ENCODE data around the gene MLPH.
A peak's percentile ranks its signal among the peaks of the same experiment; 100 is the strongest.

Gene MLPH

GRCh38 chr2:237472909-237473877 lies 13.9 kb upstream of the MLPH start:
- no peak overlapping the region for H3K4me3 ChIP-seq (replicated peaks; ENCODE audit: low read depth, low read length)
- DNase-seq (ENCODE audit: low read depth) = no peak
- no peak for TF ChIP-seq CTCF (IDR thresholded peaks at IDR 0.05; ENCODE audit: low read length, missing control alignments)

DNA sequence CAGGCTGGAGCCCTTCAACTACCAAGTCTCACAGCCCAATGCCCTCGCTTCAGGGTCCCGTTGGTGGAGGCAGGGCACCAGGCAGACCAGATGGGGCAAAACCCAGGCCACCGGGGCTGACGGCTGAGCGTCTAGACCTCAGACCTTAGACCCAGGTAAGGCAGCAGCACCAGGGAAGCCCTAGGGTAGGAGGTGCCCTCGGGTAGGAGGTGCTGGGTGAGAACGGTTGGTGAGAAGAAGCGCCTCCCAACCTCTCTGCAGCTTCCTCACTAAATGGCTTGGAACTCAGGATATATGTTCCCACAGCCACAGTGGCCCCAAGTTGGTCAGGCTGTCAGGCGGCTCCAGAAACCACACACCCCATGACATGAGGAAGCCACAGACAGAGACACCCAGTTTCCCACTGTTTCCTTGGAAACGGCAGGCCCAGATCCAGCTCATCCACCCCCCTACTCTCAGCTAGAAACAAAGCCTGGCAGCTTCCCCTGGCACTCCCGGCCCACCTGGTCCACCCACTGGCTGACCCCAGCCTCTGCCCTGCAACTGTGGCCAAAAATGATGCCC lies 13.1 kb upstream of the MLPH start:
- DNase-seq (ENCODE audit: low read depth) = no peak
- TF ChIP-seq CTCF (IDR thresholded peaks at IDR 0.05; ENCODE audit: low read length, missing control alignments) = no peak
- no peak overlapping the region for H3K4me3 ChIP-seq (replicated peaks; ENCODE audit: low read depth, low read length)

GRCh38 chr2:237474442-237474911 lies 12.6 kb upstream of the MLPH start:
- TF ChIP-seq CTCF (IDR thresholded peaks at IDR 0.05; ENCODE audit: low read length, missing control alignments) = no peak
- DNase-seq (ENCODE audit: low read depth) = no peak

GRCh38 chr2:237474931-237475703 lies 11.9 kb upstream of the MLPH start:
- DNase-seq (ENCODE audit: low read depth) = peak; percentile 81
- peak overlapping the region; percentile 61 for H3K4me3 ChIP-seq (replicated peaks; ENCODE audit: low read depth, low read length)
- peak; percentile 54 for TF ChIP-seq CTCF (IDR thresholded peaks at IDR 0.05; ENCODE audit: low read length, missing control alignments)

More at GRCh38 chr2:237474442-237474911, 12.6 kb upstream of the MLPH start:
- H3K4me3 ChIP-seq (replicated peaks; ENCODE audit: low read depth, low read length) = peak overlapping the region; percentile 61

GRCh38 chr2:237475704-237476141 lies 11.3 kb upstream of the MLPH start:
- peak; percentile 70 for DNase-seq (ENCODE audit: low read depth)
- TF ChIP-seq CTCF (IDR thresholded peaks at IDR 0.05; ENCODE audit: low read length, missing control alignments) = no peak
- peak overlapping the region; percentile 61 for H3K4me3 ChIP-seq (replicated peaks; ENCODE audit: low read depth, low read length)

- no peak for TF ChIP-seq CTCF (IDR thresholded peaks at IDR 0.05; ENCODE audit: low read length, missing control alignments)
- no peak overlapping the region for H3K4me3 ChIP-seq (replicated peaks; ENCODE audit: low read depth, low read length)
- no peak for DNase-seq (ENCODE audit: low read depth)
Measured at GRCh38 chr2:237478095-237478494, 9.0 kb upstream of the MLPH start.

Measured in fibroblast of pulmonary artery (primary cell).